GM21390 (cell line): Measurements from ENCODE around the gene NXPE4.
"Not testable (repeated sequence)": the region's sequence is repeated elsewhere in the genome, so short reads cannot be mapped to it uniquely, and the experiment has no call there.

ENCODE experiments used
- ATAC-seq: cut with Tn5 transposase; IDR thresholded peaks from one replicate; pipeline ENCODE4 v1.9.1; 2021; ENCODE audit not compliant: unreplicated experiment

NXPE4 gene

GRCh38 chr11:114610984-114611944 lies 15.7 kb upstream of the NXPE4 start:
- no peak for ATAC-seq

- ATAC-seq = no peak
Measured at GRCh38 chr11:114610550-114610949, 15.0 kb upstream of the NXPE4 start.

- no peak for ATAC-seq
Measured at GRCh38 chr11:114609429-114609828, 13.8 kb upstream of the NXPE4 start.

- not testable (repeated sequence) for ATAC-seq
Measured at GRCh38 chr11:114608605-114609004, 13.0 kb upstream of the NXPE4 start.

- ATAC-seq = no peak
Measured at GRCh38 chr11:114607753-114608459, 12.3 kb upstream of the NXPE4 start.

GRCh38 chr11:114606802-114607075 lies 11.2 kb upstream of the NXPE4 start:
- not testable (repeated sequence) for ATAC-seq

- no peak for ATAC-seq
Measured at GRCh38 chr11:114606003-114606801, 10.6 kb upstream of the NXPE4 start.

- no peak for ATAC-seq
Measured at GRCh38 chr11:114605370-114605769, 9.8 kb upstream of the NXPE4 start.

- no peak for ATAC-seq
Measured at GRCh38 chr11:114604886-114605285, 9.3 kb upstream of the NXPE4 start.

- no peak for ATAC-seq
Measured at GRCh38 chr11:114604179-114604813, 8.7 kb upstream of the NXPE4 start.

GRCh38 chr11:114603151-114603550 lies 7.6 kb upstream of the NXPE4 start:
- ATAC-seq = not testable (repeated sequence)

- ATAC-seq = no peak
Measured at GRCh38 chr11:114598461-114598860, 2.9 kb upstream of the NXPE4 start.

- no peak for ATAC-seq
Measured at GRCh38 chr11:114596175-114596919, 761 bp upstream of the NXPE4 start.

- ATAC-seq = no peak
Measured at GRCh38 chr11:114594703-114595102, 883 bp downstream of the NXPE4 start.

GRCh38 chr11:114587398-114587953 lies 8.1 kb downstream of the NXPE4 start:
- no peak for ATAC-seq

- ATAC-seq = no peak
Measured at GRCh38 chr11:114586797-114587196, 8.8 kb downstream of the NXPE4 start.

GRCh38 chr11:114571712-114572111 lies 23.9 kb downstream of the NXPE4 start:
- ATAC-seq = no peak

GRCh38 chr11:114569801-114570200 lies 25.8 kb downstream of the NXPE4 start:
- ATAC-seq = no peak

GRCh38 chr11:114566276-114566675 lies 29.3 kb downstream of the NXPE4 start:
- ATAC-seq = no peak

GRCh38 chr11:114564831-114565230 lies 30.8 kb downstream of the NXPE4 start:
- ATAC-seq = no peak
